ENCODE measurements around the gene MAP2K4.

MAP2K4 gene

DNA sequence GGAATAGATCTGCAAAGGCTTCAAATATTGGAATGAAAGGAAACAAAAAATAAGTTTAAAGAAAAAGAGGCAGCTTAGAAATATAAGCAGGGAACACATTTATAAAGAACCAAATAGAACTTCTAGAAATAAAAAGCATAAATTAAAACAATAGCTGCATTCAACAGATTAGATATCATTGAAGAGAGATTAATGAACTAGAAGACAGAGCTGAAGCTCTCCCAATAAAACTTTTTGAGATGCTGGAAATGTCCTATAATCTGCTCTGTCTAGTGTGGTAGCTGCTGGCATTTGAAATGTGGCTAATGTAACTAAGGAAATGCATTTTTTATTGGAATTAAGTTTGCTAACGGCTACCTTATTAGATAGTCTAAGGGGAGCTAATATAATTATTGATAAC, 115.6 kb downstream of the MAP2K4 start:
- no peak overlapping the region for H4K91ac ChIP-seq (ENCODE audit: low read depth, low read length, poor library complexity)
- no peak overlapping the region for H3K4me2 ChIP-seq (ENCODE audit: insufficient read depth, low read length, poor library complexity, severe bottlenecking)

DNA sequence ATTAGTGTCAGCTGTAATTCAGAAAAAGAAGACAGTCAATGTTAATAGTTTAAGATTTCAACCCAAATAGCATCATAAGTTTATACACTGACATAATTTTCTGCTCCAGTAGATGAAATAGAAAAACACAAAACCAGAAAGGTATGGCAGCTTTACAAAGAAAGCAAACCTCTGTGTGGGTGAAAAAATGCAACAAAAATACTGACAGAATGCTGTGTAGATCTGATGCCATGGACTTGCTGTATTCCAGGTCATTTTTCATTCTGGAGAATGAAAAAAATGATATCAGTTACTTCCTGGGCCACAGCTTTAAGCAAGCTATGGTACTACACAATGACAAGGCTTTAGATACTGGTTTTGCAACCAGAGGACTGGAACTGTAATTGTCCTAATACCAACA, 116.0 kb downstream of the MAP2K4 start:
- Histone ChIP-seq H3K4me3 (ENCODE audit: low read length in 2 of 2) (no peak overlapping the region), H4K8ac (ENCODE audit: low read depth, low read length) (no peak overlapping the region), H2BK15ac (ENCODE audit: low read length) (no peak overlapping the region), H2AK5ac (ENCODE audit: low read depth, low read length) (no peak overlapping the region), H3K4me2 (ENCODE audit: insufficient read depth, low read length, poor library complexity, severe bottlenecking) (no peak overlapping the region), H2BK120ac (ENCODE audit: low read depth, low read length) (no peak overlapping the region), H3K4me1 (ENCODE audit: control insufficient read depth in 2 of 2, insufficient read depth in 1 of 2, low read depth in 1 of 2, low read length in 2 of 2) (peaks cover 2 to 4% of the 10 kb centered on the region in 2 donors), H3K27ac (replicated peaks; ENCODE audit: low read length) (no peak overlapping the region), H3K79me1 (ENCODE audit: low read depth, low read length) (no peaks in the 10 kb centered on the region), H3K18ac (ENCODE audit: low read length) (no peak overlapping the region), H3K9ac (ENCODE audit: low read depth, low read length, poor library complexity) (no peak overlapping the region), H2BK12ac (ENCODE audit: low read length) (no peak overlapping the region), H4K91ac (ENCODE audit: low read depth, low read length, poor library complexity) (no peak overlapping the region), H3K23ac (ENCODE audit: low read depth, low read length, poor library complexity) (no peak overlapping the region), H2BK5ac (ENCODE audit: low read length) (no peak overlapping the region), H3K14ac (ENCODE audit: low read length) (no peak overlapping the region), H3K27me3 (ENCODE audit: control insufficient read depth in 3 of 3, insufficient read depth in 3 of 3, low read depth in 1 of 3, low read length in 3 of 3) (no peaks in the 10 kb centered on the region), H3K9me3 (replicated peaks in 1 of 2; ENCODE audit: control insufficient read depth in 2 of 2, insufficient read depth in 1 of 2, low read depth in 1 of 2, low read length in 2 of 2) (peaks cover 6 to 22% of the 10 kb centered on the region in 2 donors), H3K4ac (ENCODE audit: low read length) (no peak overlapping the region), H2AFZ (ENCODE audit: low read length) (no peak overlapping the region), H3K36me3 (replicated peaks in 1 of 2; ENCODE audit: control insufficient read depth in 2 of 2, insufficient read depth in 2 of 2, low read length in 2 of 2) (peaks cover 10 to 74% of the 10 kb centered on the region in 2 donors)
- DNase-seq (ENCODE audit: low spot score) = no peak

More for the DNA sequence above, 115.6 kb downstream of the MAP2K4 start:
- Histone ChIP-seq H3K4me3 (ENCODE audit: low read length in 2 of 2) (no peak overlapping the region), H3K18ac (ENCODE audit: low read length) (no peak overlapping the region), H3K9ac (ENCODE audit: low read depth, low read length, poor library complexity) (no peak overlapping the region), H3K79me1 (ENCODE audit: low read depth, low read length) (no peaks in the 10 kb centered on the region), H2BK5ac (ENCODE audit: low read length) (no peak overlapping the region), H2BK15ac (ENCODE audit: low read length) (no peak overlapping the region), H3K27ac (replicated peaks; ENCODE audit: low read length) (no peak overlapping the region), H3K9me3 (replicated peaks in 1 of 2; ENCODE audit: control insufficient read depth in 2 of 2, insufficient read depth in 1 of 2, low read depth in 1 of 2, low read length in 2 of 2) (peaks cover 6 to 22% of the 10 kb centered on the region in 2 donors), H3K4me1 (ENCODE audit: control insufficient read depth in 2 of 2, insufficient read depth in 1 of 2, low read depth in 1 of 2, low read length in 2 of 2) (peaks cover 2 to 4% of the 10 kb centered on the region in 2 donors), H2BK120ac (ENCODE audit: low read depth, low read length) (no peak overlapping the region), H3K23ac (ENCODE audit: low read depth, low read length, poor library complexity) (no peak overlapping the region), H4K8ac (ENCODE audit: low read depth, low read length) (no peak overlapping the region), H3K4ac (ENCODE audit: low read length) (no peak overlapping the region), H3K36me3 (replicated peaks in 1 of 2; ENCODE audit: control insufficient read depth in 2 of 2, insufficient read depth in 2 of 2, low read length in 2 of 2) (peaks cover 8 to 74% of the 10 kb centered on the region in 2 donors), H3K14ac (ENCODE audit: low read length) (no peak overlapping the region), H2AFZ (ENCODE audit: low read length) (no peak overlapping the region), H2BK12ac (ENCODE audit: low read length) (no peak overlapping the region), H3K27me3 (ENCODE audit: control insufficient read depth in 3 of 3, insufficient read depth in 3 of 3, low read depth in 1 of 3, low read length in 3 of 3) (no peaks in the 10 kb centered on the region), H2AK5ac (ENCODE audit: low read depth, low read length) (no peak overlapping the region)
- no peak for DNase-seq (ENCODE audit: low spot score)
- no CpG with 5 or more reads among the region's 1 CpG for WGBS, 2 donors (ENCODE audit: extremely low coverage in 2 of 2, insufficient read length in 2 of 2, insufficient replicate concordance in 1 of 2)

DNA sequence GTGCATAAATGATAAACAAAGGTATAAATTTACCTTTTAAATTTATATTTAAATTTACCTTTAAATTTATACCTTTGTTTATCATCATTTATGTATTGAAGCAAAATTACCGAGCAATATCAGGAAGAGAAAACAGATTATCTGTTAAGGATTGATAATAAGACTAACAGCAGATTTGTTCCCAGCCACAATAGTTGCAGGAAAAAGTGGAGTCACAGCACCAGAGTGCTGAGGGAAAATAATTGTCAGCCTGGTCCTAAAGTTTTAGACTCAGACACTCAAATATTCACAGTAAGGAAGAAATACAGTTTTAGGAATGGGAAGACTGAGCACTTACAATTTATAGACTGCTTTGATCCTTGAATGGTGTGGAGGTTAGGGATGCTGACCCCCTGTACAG, 117.2 kb downstream of the MAP2K4 start:
- H3K18ac ChIP-seq (ENCODE audit: low read length) = no peak overlapping the region
- no peak overlapping the region for H3K23ac ChIP-seq (ENCODE audit: low read depth, low read length, poor library complexity)
- no peaks in the 10 kb centered on the region for H3K27me3 ChIP-seq (ENCODE audit: control insufficient read depth in 3 of 3, insufficient read depth in 3 of 3, low read depth in 1 of 3, low read length in 3 of 3)
- no peak overlapping the region for H2BK120ac ChIP-seq (ENCODE audit: low read depth, low read length)
- no CpG with 5 or more reads among the region's 1 CpG for WGBS, 2 donors (ENCODE audit: extremely low coverage in 2 of 2, insufficient read length in 2 of 2, insufficient replicate concordance in 1 of 2)
- no peak overlapping the region for H3K27ac ChIP-seq (replicated peaks; ENCODE audit: low read length)
- H2BK12ac ChIP-seq (ENCODE audit: low read length) = no peak overlapping the region
- H3K9ac ChIP-seq (ENCODE audit: low read depth, low read length, poor library complexity) = no peak overlapping the region
- no peaks in the 10 kb centered on the region for H3K79me1 ChIP-seq (ENCODE audit: low read depth, low read length)
- H2BK15ac ChIP-seq (ENCODE audit: low read length) = no peak overlapping the region
- H3K14ac ChIP-seq (ENCODE audit: low read length) = no peak overlapping the region
- H3K4me1 ChIP-seq (ENCODE audit: control insufficient read depth in 2 of 2, insufficient read depth in 1 of 2, low read depth in 1 of 2, low read length in 2 of 2) = peaks cover 2 to 4% of the 10 kb centered on the region in 2 donors
- DNase-seq (ENCODE audit: low spot score) = no peak
- no peak overlapping the region for H2AK5ac ChIP-seq (ENCODE audit: low read depth, low read length)
- no peak overlapping the region for H4K8ac ChIP-seq (ENCODE audit: low read depth, low read length)
- H4K91ac ChIP-seq (ENCODE audit: low read depth, low read length, poor library complexity) = no peak overlapping the region
- H3K9me3 ChIP-seq (replicated peaks in 1 of 2; ENCODE audit: control insufficient read depth in 2 of 2, insufficient read depth in 1 of 2, low read depth in 1 of 2, low read length in 2 of 2) = peaks cover 6 to 22% of the 10 kb centered on the region in 2 donors
- no peak overlapping the region for H3K4me3 ChIP-seq (ENCODE audit: low read length in 2 of 2)
- H3K4ac ChIP-seq (ENCODE audit: low read length) = no peak overlapping the region
- H3K4me2 ChIP-seq (ENCODE audit: insufficient read depth, low read length, poor library complexity, severe bottlenecking) = no peak overlapping the region
- H2AFZ ChIP-seq (ENCODE audit: low read length) = no peak overlapping the region
- H2BK5ac ChIP-seq (ENCODE audit: low read length) = no peak overlapping the region
- H3K36me3 ChIP-seq (replicated peaks in 1 of 2; ENCODE audit: control insufficient read depth in 2 of 2, insufficient read depth in 2 of 2, low read length in 2 of 2) = peaks cover 14 to 76% of the 10 kb centered on the region in 2 donors

DNA sequence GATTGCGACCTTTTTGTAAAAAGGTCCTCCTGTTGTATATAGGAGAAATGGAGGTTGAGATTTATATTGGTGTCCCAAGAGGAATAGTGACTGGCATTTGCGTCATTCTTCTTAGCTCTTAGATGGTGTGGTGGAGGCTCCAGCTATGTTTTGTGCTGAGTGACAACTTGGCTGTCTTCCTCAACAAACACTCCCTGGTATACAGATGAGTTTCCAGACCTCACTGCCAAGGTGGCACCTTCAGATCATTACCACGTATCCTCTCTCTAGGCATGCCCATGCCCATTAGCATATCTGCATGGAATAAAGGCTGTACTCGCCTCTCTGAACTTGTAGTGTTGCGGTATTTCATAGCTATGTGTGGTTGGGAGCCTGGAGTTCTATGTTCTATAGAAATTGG, 120.0 kb downstream of the MAP2K4 start:
- no peak overlapping the region for H2AK5ac ChIP-seq (ENCODE audit: low read depth, low read length)
- no peak overlapping the region for H4K91ac ChIP-seq (ENCODE audit: low read depth, low read length, poor library complexity)
- WGBS, 2 donors (ENCODE audit: extremely low coverage in 2 of 2, insufficient read length in 2 of 2, insufficient replicate concordance in 1 of 2) = no CpG with 5 or more reads among the region's 5 CpGs
- H3K4me1 ChIP-seq (ENCODE audit: control insufficient read depth in 2 of 2, insufficient read depth in 1 of 2, low read depth in 1 of 2, low read length in 2 of 2) = peaks cover 2 to 4% of the 10 kb centered on the region in 2 donors
- no peak overlapping the region for H3K18ac ChIP-seq (ENCODE audit: low read length)
- no peak overlapping the region for H4K8ac ChIP-seq (ENCODE audit: low read depth, low read length)
- no peak overlapping the region for H3K9ac ChIP-seq (ENCODE audit: low read depth, low read length, poor library complexity)
- no peak overlapping the region for H2BK15ac ChIP-seq (ENCODE audit: low read length)
- H3K9me3 ChIP-seq (replicated peaks in 1 of 2; ENCODE audit: control insufficient read depth in 2 of 2, insufficient read depth in 1 of 2, low read depth in 1 of 2, low read length in 2 of 2) = peaks cover 6 to 22% of the 10 kb centered on the region in 2 donors
- H3K4me2 ChIP-seq (ENCODE audit: insufficient read depth, low read length, poor library complexity, severe bottlenecking) = no peak overlapping the region
- H3K27me3 ChIP-seq (ENCODE audit: control insufficient read depth in 3 of 3, insufficient read depth in 3 of 3, low read depth in 1 of 3, low read length in 3 of 3) = no peaks in the 10 kb centered on the region
- H2BK12ac ChIP-seq (ENCODE audit: low read length) = no peak overlapping the region
- no peak overlapping the region for H2BK5ac ChIP-seq (ENCODE audit: low read length)
- H3K23ac ChIP-seq (ENCODE audit: low read depth, low read length, poor library complexity) = no peak overlapping the region
- H3K4me3 ChIP-seq (ENCODE audit: low read length in 2 of 2) = no peak overlapping the region
- H2BK120ac ChIP-seq (ENCODE audit: low read depth, low read length) = no peak overlapping the region
- no peaks in the 10 kb centered on the region for H3K79me1 ChIP-seq (ENCODE audit: low read depth, low read length)
- H3K4ac ChIP-seq (ENCODE audit: low read length) = no peak overlapping the region
- H2AFZ ChIP-seq (ENCODE audit: low read length) = no peak overlapping the region
- H3K27ac ChIP-seq (replicated peaks; ENCODE audit: low read length) = no peak overlapping the region
- peaks cover 13 to 82% of the 10 kb centered on the region in 2 donors for H3K36me3 ChIP-seq (replicated peaks in 1 of 2; ENCODE audit: control insufficient read depth in 2 of 2, insufficient read depth in 2 of 2, low read length in 2 of 2)
- no peak overlapping the region for H3K14ac ChIP-seq (ENCODE audit: low read length)
- DNase-seq (ENCODE audit: low spot score) = no peak
